HG03060 (cell line): ENCODE data around the gene PKN1.

Experiments used
- ATAC-seq: cut with Tn5 transposase; IDR thresholded peaks from one replicate; pipeline ENCODE4 v1.9.1; 2021; ENCODE audit warnings: low read depth, moderate number of reproducible peaks; ENCODE audit not compliant: unreplicated experiment

The PKN1 gene

DNA sequence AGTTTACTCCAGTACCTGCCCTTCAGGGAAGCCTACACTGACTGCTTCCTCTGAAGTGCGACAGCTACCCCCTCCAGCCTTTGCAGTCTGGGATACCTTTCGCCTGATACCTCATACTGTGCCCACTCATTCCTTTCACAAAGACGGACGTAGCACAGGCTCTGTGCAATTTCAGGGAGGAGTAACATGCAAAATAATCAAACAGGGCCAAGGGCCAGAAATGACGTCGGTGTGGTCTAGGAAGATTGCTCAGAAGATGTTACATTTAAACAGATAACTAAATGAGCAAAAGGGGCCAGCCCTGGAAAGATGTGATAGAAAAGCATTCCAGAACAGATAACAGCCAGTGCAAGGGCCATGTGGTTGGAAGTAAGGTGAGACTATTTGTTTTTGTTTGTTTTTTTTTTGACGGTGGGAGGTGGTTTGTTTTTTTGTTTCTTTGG, 7.4 kb upstream of the PKN1 start:
- ATAC-seq: no peak

DNA sequence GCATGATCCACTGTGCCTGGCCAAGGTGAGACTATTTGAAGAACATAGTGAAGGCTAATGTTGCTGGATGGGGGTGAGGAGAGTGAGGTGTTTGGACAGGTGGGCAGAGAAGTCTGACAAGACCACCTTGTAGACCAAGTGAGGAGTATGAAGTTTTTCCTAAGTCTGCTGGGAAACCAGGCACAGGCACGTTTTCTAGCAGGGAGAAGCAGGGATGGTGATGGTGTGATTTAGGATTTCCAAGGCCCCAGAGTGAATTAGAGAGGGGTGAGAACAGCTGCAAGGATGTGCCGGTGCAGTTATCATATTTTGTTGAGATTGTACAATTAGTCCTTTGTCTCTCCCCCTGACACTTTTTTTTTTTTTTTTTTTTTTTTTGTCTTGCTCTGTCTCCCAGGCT, 5.6 kb upstream of the PKN1 start:
- ATAC-seq: no peak

DNA sequence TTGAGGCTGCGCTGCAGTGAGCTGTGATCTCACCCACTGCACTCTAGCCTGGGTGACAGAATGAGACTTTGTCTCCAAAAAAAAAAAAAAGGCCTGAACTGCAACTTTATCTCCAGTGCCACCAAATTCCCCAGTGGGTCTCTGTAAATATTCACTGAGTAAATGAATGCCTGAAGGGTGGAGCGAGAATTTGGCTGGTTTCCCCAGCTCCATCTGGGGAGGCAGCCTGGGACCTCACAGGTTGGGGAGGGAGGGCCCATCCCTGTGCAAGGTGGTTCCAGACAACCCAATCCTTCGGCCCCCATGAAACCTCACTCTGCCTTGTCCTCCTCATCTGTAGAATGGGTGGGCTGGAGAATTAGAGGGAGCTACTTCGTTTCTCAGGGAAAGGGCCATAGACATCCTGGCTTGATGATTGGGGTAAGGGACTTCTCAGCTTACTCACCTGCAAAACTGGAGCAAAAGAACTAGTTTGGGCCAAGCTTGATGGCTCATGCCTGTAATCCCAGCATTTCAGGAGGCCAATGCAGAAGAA, 4.2 kb upstream of the PKN1 start:
- no peak for ATAC-seq

DNA sequence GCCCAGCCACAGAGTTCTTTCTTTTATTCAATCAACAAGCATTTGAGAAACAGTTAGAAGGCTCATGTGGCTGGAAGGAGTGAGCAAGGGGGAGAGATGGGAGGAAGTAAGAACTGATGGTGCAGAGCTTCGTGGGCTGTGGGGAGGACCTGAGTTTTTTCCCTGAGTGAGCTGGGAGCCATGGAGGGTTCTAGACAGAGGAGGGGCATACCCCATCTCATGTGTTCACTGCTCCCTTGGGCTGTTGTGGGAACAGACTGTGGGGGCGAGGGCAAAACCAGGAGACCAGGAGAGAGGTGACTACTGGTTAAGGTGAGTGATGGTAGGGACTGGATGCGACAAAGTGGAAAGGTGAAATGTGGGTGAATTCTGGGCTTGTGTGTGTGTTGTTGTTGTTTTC, 2.4 kb upstream of the PKN1 start:
- ATAC-seq: no peak

DNA sequence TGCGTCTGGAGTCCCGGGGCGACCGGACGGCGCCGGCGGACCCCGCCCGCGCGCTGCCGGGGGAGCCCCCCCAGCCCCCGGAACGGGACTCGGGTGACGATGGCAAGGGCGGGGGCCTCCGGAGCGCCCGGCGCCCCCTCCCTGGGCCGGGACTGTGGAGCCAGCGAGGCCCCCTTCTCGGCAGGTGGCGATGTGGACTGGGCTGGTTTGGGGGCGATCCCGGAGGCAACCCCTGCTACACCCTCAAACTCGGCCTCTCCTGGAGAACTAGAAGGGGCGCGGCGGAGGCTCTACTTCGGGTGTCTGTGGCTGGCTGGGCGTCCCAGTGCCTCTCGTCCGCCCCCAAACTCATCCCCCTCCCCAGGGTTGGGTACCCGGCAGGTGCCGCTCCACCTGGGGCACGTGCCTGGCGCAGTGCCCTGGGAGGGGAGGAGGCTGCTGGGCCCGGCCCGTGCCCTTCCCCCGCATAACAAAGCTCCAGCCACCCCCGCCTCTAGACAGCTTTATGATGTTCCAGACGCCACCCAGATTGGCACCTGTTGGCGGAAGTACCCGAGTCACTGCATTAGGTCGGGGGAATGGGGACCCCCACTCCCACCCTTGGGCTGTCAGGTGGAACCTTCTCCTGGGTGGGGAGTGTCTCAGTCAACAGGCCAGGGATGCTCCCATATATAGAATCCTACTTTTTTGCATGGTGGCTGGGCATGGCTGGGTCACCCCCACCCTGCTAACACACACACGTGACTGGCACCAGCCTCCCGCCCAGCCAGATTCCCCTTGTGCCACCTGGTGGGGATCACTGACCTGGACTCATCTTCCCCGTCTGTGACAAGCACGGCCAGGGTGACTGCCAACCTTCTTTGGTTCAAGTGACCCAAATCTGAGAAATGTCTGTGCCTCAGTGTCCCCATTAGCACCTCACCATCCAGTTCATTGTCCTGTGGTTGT, 722 bp downstream of the PKN1 start:
- ATAC-seq: no peak

DNA sequence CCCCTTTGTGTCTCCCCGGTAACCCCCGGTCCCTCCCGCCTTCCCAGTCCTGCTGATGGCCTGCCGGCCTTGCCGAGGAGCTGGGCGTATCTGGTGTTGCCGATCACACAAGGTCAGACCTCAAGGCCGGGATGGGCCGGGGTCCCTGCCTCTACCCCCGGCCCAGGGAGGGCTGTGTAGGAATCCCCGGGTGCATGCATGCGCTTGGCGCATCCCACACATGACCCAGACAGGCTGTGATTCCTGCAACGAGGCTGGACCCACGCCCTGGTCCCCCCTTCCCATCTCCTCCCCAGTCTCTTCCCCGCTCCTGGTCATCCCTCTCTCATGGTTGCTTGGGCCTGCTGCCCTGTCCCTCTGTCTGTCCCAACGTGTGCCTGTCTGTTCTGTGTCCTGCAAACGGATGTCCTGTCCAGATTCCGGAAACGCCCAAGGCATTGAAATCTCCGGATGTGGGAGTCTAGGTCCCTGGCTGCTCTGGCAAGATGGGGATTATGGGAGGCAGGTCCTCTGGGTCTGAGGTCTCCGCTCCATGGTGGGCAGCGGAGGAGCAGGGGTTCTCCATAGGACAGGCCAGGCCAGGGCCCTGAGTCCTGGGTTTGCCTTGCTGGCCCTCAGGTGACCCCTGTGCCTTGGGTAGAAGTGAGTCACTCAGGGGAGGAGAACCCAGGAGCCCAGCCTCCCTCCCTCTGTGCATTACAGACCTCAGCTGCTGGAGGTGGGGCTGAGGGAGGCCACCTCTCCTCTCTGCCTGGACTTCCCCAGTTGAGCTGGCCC, 1.6 kb downstream of the PKN1 start:
- ATAC-seq: no peak

DNA sequence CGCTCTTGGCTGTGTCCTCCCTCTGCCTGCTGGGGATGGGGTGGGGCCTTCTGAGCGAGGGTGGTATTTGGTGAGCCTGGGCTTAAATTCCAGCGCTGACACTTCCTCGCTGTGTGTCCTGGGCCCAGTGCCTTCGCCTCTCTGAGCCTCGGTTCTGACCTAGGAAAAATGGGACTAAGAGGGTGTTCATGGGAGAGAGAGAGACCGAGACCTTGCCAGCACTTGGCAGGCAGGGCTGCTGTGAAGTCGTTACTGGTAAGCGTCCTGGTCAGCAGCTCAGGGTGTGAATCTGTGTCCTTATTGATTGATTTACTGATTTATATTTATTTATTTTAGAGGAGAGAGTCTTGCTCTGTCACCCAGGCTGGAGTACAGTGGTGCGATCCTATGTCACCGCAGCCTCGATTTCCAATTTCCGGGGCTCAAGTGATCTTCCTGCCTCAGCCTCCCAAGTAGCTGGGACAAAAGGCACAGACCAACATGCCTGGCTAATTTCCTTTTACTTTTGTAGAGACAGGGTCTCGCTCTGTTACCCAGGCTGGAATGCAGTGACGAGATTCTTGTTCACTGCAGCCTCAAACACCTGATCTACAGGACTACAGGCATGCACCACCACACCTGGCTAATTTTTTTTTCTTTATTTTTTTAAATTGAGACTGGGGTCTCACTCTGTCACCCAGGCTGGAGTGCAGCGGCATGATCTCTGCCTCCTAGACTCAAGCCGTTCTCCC, 2.4 kb downstream of the PKN1 start:
- ATAC-seq: no peak

DNA sequence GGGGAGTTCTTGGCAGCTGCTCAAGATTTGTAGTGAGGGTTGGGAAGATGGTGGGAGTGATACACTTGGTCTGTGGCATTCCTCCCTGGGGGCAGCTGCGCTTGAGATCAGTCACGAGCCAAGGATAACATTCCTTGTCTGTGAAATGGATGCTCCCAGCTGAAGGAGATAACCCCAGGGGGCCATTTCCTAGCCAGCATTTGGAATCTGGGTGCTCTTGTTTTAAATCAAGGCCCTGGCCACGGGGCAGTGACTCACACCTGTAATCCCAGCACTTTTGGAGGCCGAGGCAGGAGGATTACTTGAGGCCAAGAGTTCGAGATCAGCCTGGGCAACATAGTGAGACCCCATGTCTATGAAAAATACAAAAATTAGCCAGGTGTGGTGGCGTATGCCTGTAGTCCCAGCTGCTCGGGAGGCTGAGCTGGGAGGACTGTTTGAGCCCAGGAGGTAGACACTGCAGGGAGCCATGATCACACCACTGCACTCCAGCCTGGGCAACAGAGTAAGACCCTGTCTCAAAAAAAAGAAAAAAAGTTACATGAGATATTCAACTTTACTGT, 4.6 kb downstream of the PKN1 start:
- no peak for ATAC-seq

DNA sequence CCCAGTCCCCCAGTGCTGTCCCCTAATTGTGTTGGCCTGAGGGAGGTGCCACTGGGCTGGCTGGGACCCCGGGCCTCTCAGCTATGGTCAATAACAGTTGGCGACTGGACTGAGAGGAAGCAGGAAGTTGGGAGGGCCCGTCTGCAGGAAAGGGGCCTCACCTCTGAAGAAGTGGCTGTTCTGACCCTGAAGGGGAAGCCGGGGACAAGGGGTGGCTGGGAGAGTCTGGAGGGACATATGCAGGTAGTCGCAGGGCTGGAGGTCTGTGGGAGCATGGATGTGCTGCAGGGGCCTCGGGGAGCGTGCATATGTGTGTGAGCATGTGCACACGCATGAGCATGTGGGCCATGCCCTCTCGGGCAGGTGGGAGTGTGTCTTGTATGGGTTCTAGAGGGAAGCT, 5.9 kb downstream of the PKN1 start:
- ATAC-seq: no peak

DNA sequence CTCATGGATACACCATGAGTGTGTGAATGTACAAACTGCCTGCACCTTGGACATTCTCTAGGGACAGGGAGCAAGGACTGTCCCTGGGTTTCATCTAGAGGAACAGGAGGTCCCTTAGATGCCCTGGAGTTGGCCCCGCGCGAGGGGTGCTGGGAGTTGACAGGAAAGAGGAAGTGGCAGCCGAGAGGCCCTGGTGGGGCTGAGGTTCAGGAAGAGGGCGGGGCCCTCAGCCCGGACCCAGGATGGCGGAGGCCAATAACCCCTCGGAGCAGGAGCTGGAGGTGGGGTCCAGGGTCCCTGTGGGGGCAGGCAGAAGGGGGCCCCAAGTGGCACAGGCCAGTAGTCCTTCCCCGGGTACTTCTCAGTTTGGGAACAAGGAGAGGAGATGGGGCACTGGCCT, 6.9 kb downstream of the PKN1 start:
- no peak for ATAC-seq

DNA sequence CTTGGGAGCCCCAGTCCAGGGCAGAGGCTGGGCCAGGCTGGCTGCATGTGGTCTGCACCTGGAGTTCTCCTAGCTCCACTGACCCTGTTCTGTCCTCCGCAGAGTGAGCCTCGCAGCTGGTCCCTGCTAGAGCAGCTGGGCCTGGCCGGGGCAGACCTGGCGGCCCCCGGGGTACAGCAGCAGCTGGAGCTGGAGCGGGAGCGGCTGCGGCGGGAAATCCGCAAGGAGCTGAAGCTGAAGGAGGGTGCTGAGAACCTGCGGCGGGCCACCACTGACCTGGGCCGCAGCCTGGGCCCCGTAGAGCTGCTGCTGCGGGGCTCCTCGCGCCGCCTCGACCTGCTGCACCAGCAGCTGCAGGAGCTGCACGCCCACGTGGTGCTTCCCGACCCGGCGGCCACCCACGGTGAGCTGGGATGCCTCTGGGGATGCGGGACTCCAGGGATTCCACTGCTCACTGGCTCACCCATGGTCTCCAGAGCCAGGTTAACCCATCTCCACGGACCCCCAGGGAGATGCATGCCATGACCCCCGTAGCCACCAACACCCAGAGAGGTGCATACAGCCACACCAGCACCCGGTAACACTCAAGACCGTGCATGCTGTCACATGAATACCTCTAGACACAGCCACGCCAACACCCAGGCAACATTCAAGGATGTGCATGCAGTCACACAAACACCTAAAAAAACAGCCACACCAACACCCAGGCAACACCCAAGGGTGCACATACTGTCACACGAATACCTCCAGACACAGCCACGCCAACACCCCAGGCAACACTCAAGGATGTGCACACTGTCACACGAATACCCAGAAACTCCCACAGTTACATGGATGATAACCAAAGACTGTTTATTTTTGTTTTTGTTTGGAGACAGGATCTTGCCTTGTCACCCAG, 8.2 kb downstream of the PKN1 start:
- ATAC-seq: no peak

DNA sequence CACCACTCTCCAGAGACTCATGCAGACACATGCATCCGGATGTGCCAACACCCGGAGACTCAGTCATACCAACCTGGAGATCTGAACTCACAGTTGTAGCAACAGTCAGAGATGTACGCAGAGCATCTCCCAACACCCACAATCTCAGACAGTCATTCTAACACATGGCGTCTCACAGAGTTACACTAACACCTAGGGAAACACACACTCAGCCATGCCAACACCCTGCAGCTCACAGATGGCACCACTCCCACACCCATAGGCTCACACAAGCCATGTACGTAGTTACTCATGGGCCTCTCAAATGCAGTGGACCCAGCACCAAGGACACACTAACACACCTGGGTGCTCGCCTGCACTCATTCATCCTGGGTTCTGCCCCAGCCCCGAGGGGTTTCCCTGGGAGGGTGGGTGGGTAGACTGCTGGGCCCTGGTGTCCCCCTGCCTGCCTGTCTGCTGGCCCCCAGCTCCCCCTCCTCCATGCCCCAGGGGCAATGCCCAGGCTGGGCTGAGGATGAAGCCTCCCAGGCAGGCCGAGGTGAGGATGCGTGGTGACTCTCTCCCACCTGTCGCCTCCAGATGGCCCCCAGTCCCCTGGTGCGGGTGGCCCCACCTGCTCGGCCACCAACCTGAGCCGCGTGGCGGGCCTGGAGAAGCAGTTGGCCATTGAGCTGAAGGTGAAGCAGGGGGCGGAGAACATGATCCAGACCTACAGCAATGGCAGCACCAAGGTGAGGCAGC, 10.0 kb downstream of the PKN1 start:
- no peak for ATAC-seq

DNA sequence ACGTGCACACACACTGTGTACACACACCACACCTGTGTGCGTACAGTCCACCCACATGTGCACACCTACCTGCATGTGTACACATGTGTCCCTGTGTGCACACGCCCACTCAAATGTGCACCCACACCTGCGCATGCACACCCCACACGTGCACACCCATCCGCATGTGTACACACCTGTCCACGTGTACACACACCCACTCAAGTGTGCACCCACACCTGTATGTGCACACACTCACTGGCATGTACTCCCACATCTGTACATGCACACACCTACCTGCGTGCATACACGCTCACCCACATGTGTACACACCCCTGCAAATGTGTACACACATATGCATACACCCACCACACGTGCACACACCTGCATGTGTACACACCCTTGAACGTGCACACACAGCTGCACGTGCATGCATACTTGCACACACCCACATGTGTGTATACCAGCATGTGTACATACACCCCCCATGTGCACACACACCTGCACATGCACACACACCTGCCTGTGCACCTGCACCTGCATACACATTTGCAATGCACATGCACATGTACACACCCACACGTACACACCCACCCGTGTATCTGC, 10.6 kb downstream of the PKN1 start:
- ATAC-seq: no peak

DNA sequence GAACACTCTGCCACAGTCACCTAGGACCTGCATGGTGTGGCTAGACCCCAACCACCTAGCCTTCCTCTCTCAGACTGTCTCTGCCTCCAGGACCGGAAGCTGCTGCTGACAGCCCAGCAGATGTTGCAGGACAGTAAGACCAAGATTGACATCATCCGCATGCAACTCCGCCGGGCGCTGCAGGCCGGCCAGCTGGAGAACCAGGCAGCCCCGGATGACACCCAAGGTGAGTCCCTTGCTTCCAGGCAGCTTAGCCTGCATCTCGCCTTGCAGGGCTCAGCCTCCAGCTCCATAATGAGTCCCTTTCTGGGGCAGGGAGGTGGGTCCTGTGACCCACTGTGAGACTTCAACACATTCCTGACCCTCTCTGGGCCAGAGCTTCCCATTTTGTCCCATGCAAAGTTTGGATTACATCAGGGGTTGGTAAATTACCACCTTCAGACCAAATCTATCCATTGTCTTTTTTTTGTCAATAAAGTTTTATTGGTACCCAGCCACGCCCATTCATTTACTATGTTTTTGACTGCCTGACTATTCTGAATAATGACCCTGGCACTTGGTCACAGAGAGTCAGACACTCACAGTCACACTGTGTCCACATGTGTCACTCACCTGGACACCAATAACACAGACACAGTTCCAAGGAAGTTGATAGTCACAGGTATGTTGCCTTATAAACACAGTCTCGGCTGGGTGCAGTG, 13.4 kb downstream of the PKN1 start:
- ATAC-seq: no peak

DNA sequence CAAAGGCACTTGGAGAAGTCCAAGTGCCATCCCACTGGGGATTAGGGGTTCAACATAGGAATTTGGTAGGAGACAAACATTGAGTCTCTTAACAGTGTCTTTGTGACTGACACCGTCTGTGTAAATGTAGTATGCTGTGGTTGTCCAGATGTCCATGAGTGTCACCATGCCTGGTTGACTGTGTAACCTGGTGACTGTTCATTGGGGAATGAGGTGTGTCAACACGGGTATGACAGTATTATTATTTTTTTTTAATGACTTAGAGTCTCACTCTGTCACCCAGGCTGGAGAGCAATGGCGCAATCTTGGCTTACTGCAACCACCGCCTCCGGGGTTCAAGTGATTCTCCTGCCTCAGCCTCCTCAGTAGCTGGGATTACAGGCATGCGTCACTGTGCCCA, 16.2 kb downstream of the PKN1 start:
- ATAC-seq: no peak

DNA sequence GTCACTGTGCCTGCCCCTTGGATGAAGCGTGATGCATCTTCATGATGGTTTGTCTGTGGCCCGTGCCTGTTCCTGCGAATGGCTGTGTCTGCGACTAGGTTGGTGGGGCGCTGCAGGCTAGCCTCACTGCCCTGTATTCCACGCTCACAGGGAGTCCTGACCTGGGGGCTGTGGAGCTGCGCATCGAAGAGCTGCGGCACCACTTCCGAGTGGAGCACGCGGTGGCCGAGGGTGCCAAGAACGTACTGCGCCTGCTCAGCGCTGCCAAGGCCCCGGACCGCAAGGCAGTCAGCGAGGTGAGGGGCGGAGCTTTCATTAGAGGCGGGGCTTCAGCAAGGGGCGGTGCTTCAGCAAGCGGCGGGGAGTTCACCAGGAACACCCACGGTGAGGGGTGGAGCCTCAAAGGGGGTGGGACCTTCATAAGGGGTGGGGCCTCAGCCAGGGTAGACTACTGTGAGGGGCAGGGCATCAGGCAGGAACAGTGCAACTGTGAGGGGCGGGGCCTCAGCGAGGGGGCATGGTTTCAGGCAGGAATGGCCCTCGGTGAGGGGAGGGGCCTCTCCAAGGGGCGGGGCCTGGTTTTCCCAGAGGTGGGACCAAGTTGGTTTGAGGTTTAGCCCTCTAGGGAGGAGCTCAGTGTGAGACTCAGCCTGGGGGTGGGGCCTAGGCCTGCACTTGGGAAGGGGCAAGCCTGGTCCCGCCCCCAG, 17.2 kb downstream of the PKN1 start:
- ATAC-seq: no peak

DNA sequence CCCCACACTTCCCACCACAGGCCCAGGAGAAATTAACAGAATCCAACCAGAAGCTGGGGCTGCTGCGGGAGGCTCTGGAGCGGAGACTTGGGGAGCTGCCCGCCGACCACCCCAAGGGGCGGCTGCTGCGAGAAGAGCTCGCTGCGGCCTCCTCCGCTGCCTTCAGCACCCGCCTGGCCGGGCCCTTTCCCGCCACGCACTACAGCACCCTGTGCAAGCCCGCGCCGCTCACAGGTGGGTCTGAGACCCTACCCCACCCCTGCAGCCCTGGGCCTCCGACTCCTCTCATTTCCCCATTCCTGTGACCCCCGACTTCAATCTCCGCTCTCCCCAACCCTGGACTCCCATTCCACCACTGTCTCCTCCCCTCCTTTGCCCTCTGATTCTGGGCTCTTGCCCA, 17.8 kb downstream of the PKN1 start:
- no peak for ATAC-seq
